HL-60 (cell line): ENCODE results near the gene SYT13.

Source experiments
- DNase-seq, 2 experiments: peaks; one replicate each; pipeline ENCODE4 v3.0.0-alpha.2; 2010 to 2020; ENCODE audit warnings: low read depth in 1 of 2, low spot score in 1 of 2
- H3K27ac ChIP-seq: fragments of 250-450 bp; sonication (Bioruptor Pico); replicated peaks from 2 replicates; pipeline ENCODE4 v1.5.1; 2020; ENCODE audit warnings: mild to moderate bottlenecking, moderate library complexity
- H3K27me3 ChIP-seq: fragments of 250-450 bp; sonication (Bioruptor Pico); 2 replicates; pipeline ENCODE4 v1.5.1; 2021; ENCODE audit warnings: mild to moderate bottlenecking, moderate library complexity; ENCODE audit not compliant: insufficient read depth, poor library complexity, severe bottlenecking
- H3K4me3 ChIP-seq: replicated peaks from 2 replicates; pipeline ENCODE4 v1.5.1; 2011; ENCODE audit warnings: mild to moderate bottlenecking, control low read depth, low read length; ENCODE audit not compliant: insufficient read depth
- GABPA ChIP-seq: IDR thresholded peaks from 2 replicates; pipeline ENCODE4 v1.6.1; 2012; ENCODE audit warnings: low read depth
- POLR2AphosphoS5 ChIP-seq: IDR thresholded peaks from 2 replicates; pipeline ENCODE4 v1.6.1; 2012; ENCODE audit warnings: low read depth
- REST ChIP-seq: IDR thresholded peaks from 2 replicates; pipeline ENCODE4 v1.6.1; 2012; ENCODE audit warnings: low read depth; ENCODE audit not compliant: insufficient replicate concordance
- SPI1 ChIP-seq: IDR thresholded peaks from 2 replicates; pipeline ENCODE4 v1.6.1; 2012; ENCODE audit warnings: low read depth, mild to moderate bottlenecking, borderline replicate concordance
- TF ChIP-seq, protein P1 (sequence below): IDR thresholded peaks from one replicate; pipeline ENCODE4 v1.5.1; 2011; ENCODE audit warnings: low read length, control low read depth, inconsistent platforms; ENCODE audit not compliant: insufficient read depth

Gene SYT13

GRCh38 chr11:45334410-45334809 lies 48.3 kb upstream of the SYT13 start:
- no peak for TF ChIP-seq GABPA
- no peak overlapping the region for H3K27ac ChIP-seq
- DNase-seq = no peak
- no peak overlapping the region for H3K4me3 ChIP-seq
- peaks cover 3% of the 10 kb centered on the region for H3K27me3 ChIP-seq

- H3K27me3 ChIP-seq = peaks cover 3% of the 10 kb centered on the region
- DNase-seq = peak in 1 of 2 experiments; percentile 20
- H3K4me3 ChIP-seq = no peak overlapping the region
- H3K27ac ChIP-seq = no peak overlapping the region
- TF ChIP-seq GABPA (no peak), REST (no peak)
- TF ChIP-seq, protein P1, sequence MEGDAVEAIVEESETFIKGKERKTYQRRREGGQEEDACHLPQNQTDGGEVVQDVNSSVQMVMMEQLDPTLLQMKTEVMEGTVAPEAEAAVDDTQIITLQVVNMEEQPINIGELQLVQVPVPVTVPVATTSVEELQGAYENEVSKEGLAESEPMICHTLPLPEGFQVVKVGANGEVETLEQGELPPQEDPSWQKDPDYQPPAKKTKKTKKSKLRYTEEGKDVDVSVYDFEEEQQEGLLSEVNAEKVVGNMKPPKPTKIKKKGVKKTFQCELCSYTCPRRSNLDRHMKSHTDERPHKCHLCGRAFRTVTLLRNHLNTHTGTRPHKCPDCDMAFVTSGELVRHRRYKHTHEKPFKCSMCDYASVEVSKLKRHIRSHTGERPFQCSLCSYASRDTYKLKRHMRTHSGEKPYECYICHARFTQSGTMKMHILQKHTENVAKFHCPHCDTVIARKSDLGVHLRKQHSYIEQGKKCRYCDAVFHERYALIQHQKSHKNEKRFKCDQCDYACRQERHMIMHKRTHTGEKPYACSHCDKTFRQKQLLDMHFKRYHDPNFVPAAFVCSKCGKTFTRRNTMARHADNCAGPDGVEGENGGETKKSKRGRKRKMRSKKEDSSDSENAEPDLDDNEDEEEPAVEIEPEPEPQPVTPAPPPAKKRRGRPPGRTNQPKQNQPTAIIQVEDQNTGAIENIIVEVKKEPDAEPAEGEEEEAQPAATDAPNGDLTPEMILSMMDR = no peak
Measured at GRCh38 chr11:45333001-45333971, 47.1 kb upstream of the SYT13 start.

DNA sequence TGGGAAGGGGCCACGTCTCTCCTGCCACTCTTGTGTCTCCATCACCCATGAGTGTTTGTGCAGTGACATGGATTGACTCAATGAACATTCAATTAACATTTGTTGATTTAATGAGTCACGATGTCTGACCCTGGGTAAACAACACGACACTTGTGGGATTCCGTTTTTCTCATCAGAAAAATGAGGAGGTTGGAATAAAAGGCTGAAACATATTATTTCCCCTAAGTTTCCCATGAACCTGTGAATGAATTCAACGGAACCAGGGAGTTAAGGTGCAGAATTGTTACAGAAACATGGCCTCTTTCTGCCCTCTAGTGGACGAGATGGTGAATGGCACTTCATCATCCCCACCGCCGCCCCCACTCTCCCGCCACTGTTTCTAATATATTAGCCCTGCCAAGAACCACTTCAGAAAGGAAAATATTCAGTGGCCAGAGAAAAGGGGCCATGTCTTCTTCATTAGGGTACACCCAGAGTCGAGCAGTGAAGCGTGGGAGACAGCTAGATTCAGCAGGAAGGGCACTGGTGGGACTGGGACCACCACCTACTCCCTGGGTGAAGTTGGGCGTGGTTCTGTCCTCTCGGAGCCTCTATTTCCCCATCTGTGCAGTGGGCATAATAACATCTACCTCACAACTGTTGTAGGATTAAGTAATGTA lies 46.3 kb upstream of the SYT13 start:
- TF ChIP-seq, protein P1 = peak; percentile 10
- no peak for TF ChIP-seq SPI1
- DNase-seq = no peak
- H3K4me3 ChIP-seq = no peak overlapping the region
- H3K27ac ChIP-seq = no peak overlapping the region
- peaks cover 3% of the 10 kb centered on the region for H3K27me3 ChIP-seq

- Histone ChIP-seq H3K27ac (no peak overlapping the region), H3K27me3 (peaks cover 3% of the 10 kb centered on the region), H3K4me3 (no peak overlapping the region)
- no peak for DNase-seq
- TF ChIP-seq REST (no peak), GABPA (no peak), SPI1 (no peak), POLR2AphosphoS5 (no peak)
- TF ChIP-seq, protein P1 = no peak
Measured at GRCh38 chr11:45331839-45332238, 45.7 kb upstream of the SYT13 start.
